ENCODE data around the gene PSMA2.

The PSMA2 gene

DNA sequence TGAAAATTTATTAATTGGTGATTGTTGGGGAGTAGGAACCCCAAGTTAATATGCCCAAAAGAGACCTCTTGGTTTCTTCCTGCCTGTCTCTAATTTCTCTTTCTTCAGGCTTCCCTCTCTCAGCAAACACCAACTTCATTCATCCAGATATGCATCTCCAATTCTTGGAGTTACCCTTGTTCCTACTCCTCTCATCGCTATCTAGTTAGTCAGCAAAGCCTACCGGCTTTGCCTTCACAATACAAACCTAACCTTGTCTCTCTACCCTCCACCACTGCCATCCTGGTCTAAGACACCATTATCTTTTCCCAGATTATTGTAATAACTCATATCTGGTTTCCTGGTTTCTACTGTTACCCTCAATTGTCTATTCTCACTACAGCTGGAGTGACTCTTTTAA lies 48.1 kb upstream of the PSMA2 start:
- H4K20me1 ChIP-seq (ENCODE audit: insufficient read depth, low read length) = no peaks in the 10 kb centered on the region
- no peaks in the 10 kb centered on the region for H3K4me1 ChIP-seq (ENCODE audit: insufficient read depth, low read length)
- H3K4me3 ChIP-seq (ENCODE audit: low read depth in 1 of 2, low read length in 2 of 2) = no peak overlapping the region
- peaks cover 13% of the 10 kb centered on the region for H3K27me3 ChIP-seq (ENCODE audit: insufficient read depth, low read length, poor library complexity)
- TF ChIP-seq CTCF (IDR thresholded peaks at IDR 0.05; ENCODE audit: borderline replicate concordance, extremely low read depth, low read length, poor library complexity, severe bottlenecking) (no peak), EZH2 (IDR thresholded peaks at IDR 0.05; ENCODE audit: borderline replicate concordance, low read depth, low read length, severe bottlenecking) (no peak)
- H3K9ac ChIP-seq (ENCODE audit: low read depth, low read length) = no peak overlapping the region
- H3K9me3 ChIP-seq (ENCODE audit: insufficient read depth, low read length, severe bottlenecking) = peaks cover 4% of the 10 kb centered on the region
- no peaks in the 10 kb centered on the region for H3K36me3 ChIP-seq (ENCODE audit: insufficient read depth, low read length)
- DNase-seq = no peak
- H3K4me2 ChIP-seq (ENCODE audit: insufficient read depth, low read length) = no peak overlapping the region
- no peak for ATAC-seq (ENCODE audit: insufficient read depth, low read depth)
- H3K79me2 ChIP-seq (ENCODE audit: insufficient read depth, low read length) = no peaks in the 10 kb centered on the region
- no peak overlapping the region for H2AFZ ChIP-seq (ENCODE audit: low read depth, low read length)
- H3K27ac ChIP-seq (ENCODE audit: low read length) = no peak overlapping the region

GRCh38 chr7:42978496-42978895 lies 46.5 kb upstream of the PSMA2 start:
- DNase-seq (no peak), ATAC-seq (ENCODE audit: insufficient read depth, low read depth) (no peak)
- H3K4me3 ChIP-seq (ENCODE audit: low read depth in 1 of 2, low read length in 2 of 2) = no peak overlapping the region
- H4K20me1 ChIP-seq (ENCODE audit: insufficient read depth, low read length) = no peaks in the 10 kb centered on the region
- H2AFZ ChIP-seq (ENCODE audit: low read depth, low read length) = no peak overlapping the region
- no peaks in the 10 kb centered on the region for H3K79me2 ChIP-seq (ENCODE audit: insufficient read depth, low read length)
- no peak overlapping the region for H3K27ac ChIP-seq (ENCODE audit: low read length)
- H3K4me2 ChIP-seq (ENCODE audit: insufficient read depth, low read length) = no peak overlapping the region
- TF ChIP-seq CTCF (IDR thresholded peaks at IDR 0.05; ENCODE audit: borderline replicate concordance, extremely low read depth, low read length, poor library complexity, severe bottlenecking) = no peak
- TF ChIP-seq EZH2 (IDR thresholded peaks at IDR 0.05; ENCODE audit: borderline replicate concordance, low read depth, low read length, severe bottlenecking) = no peak
- no peaks in the 10 kb centered on the region for H3K9me3 ChIP-seq (ENCODE audit: insufficient read depth, low read length, severe bottlenecking)
- H3K36me3 ChIP-seq (ENCODE audit: insufficient read depth, low read length) = no peaks in the 10 kb centered on the region
- H3K4me1 ChIP-seq (ENCODE audit: insufficient read depth, low read length) = no peaks in the 10 kb centered on the region
- H3K27me3 ChIP-seq (ENCODE audit: insufficient read depth, low read length, poor library complexity) = peaks cover 21% of the 10 kb centered on the region
- H3K9ac ChIP-seq (ENCODE audit: low read depth, low read length) = no peak overlapping the region

- DNase-seq = no peak
- TF ChIP-seq EZH2 (IDR thresholded peaks at IDR 0.05; ENCODE audit: borderline replicate concordance, low read depth, low read length, severe bottlenecking) = no peak
- no peak for TF ChIP-seq CTCF (IDR thresholded peaks at IDR 0.05; ENCODE audit: borderline replicate concordance, extremely low read depth, low read length, poor library complexity, severe bottlenecking)
- Histone ChIP-seq H3K36me3 (ENCODE audit: insufficient read depth, low read length) (no peaks in the 10 kb centered on the region), H3K79me2 (ENCODE audit: insufficient read depth, low read length) (no peaks in the 10 kb centered on the region), H3K27me3 (ENCODE audit: insufficient read depth, low read length, poor library complexity) (peaks cover 18% of the 10 kb centered on the region), H3K9ac (ENCODE audit: low read depth, low read length) (no peak overlapping the region), H2AFZ (ENCODE audit: low read depth, low read length) (no peak overlapping the region), H4K20me1 (ENCODE audit: insufficient read depth, low read length) (no peaks in the 10 kb centered on the region), H3K27ac (ENCODE audit: low read length) (no peak overlapping the region), H3K4me3 (ENCODE audit: low read depth in 1 of 2, low read length in 2 of 2) (no peak overlapping the region), H3K4me2 (ENCODE audit: insufficient read depth, low read length) (no peak overlapping the region), H3K9me3 (ENCODE audit: insufficient read depth, low read length, severe bottlenecking) (no peaks in the 10 kb centered on the region), H3K4me1 (ENCODE audit: insufficient read depth, low read length) (no peaks in the 10 kb centered on the region)
- ATAC-seq (ENCODE audit: insufficient read depth, low read depth) = no peak
Measured at GRCh38 chr7:42976371-42976770, 44.4 kb upstream of the PSMA2 start.
